ENCODE results near the gene IL1A.

DNA sequence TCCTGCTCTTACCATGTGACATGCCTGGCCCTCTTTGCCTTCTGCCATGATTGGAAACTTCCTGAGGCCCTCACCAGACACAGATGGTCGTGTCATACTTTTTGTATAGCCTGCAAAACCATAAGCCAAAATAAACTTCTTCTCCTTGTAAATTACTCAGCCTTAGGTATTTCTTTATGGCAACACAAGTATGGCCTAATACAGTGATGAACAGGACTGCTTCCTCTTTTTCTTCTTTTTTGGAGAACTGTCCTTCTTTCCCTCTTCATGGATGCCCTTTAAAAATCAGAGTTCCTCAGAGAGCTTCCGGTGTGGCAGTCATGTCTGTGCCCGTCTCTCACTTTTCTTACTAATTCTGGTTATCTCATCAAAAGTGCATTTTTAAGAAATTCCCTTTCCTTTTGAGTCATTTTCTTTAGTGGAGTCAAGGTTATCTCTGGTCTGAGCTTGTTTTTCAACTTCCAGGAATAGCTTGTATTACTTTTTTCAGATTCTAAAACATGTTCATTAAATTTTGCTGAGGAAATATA is 9.2 kb upstream of the IL1A start:
- no peak for TF ChIP-seq POLR2AphosphoS5 (IDR thresholded peaks at IDR 0.05; ENCODE audit: insufficient read depth, low read depth, low read length)
- TF ChIP-seq, protein P1, sequence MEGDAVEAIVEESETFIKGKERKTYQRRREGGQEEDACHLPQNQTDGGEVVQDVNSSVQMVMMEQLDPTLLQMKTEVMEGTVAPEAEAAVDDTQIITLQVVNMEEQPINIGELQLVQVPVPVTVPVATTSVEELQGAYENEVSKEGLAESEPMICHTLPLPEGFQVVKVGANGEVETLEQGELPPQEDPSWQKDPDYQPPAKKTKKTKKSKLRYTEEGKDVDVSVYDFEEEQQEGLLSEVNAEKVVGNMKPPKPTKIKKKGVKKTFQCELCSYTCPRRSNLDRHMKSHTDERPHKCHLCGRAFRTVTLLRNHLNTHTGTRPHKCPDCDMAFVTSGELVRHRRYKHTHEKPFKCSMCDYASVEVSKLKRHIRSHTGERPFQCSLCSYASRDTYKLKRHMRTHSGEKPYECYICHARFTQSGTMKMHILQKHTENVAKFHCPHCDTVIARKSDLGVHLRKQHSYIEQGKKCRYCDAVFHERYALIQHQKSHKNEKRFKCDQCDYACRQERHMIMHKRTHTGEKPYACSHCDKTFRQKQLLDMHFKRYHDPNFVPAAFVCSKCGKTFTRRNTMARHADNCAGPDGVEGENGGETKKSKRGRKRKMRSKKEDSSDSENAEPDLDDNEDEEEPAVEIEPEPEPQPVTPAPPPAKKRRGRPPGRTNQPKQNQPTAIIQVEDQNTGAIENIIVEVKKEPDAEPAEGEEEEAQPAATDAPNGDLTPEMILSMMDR (IDR thresholded peaks at IDR 0.05; ENCODE audit: extremely low read depth in 1 of 2, insufficient read depth in 1 of 2, low read depth in 1 of 2, low read length in 2 of 2): no peak
- no peak for TF ChIP-seq EZH2 (IDR thresholded peaks at IDR 0.05; ENCODE audit: borderline replicate concordance, low read depth, low read length, severe bottlenecking)

Measured in endothelial cell of umbilical vein (primary cell).